Left ventricle myocardium inferior (tissue), 1 donor: Measurements from ENCODE around the gene PYGO2. TPM values are rescaled to one million over a fixed set of nuclear protein-coding genes. Genes with fewer than 3 reads are reported as not detected.
A peak's percentile ranks its signal among the peaks of the same experiment; 100 is the strongest.
"Not testable (repeated sequence)": the region's sequence is repeated elsewhere in the genome, so short reads cannot be mapped to it uniquely, and the experiment has no call there.

Experiments
- DNase-seq: peaks from one replicate; pipeline ENCODE4 v3.0.0-alpha.2; 2020
- H3K27ac ChIP-seq: fragments of 200-600 bp; replicated peaks from 2 replicates; pipeline ENCODE4 v1.8.0; 2021
- H3K27me3 ChIP-seq: fragments of 200-600 bp; 2 replicates; pipeline ENCODE4 v1.8.0; 2021; ENCODE audit warnings: low read depth
- H3K36me3 ChIP-seq: fragments of 200-600 bp; 2 replicates; pipeline ENCODE4 v1.8.0; 2021
- H3K4me1 ChIP-seq: fragments of 200-600 bp; 2 replicates; pipeline ENCODE4 v1.8.0; 2021
- H3K4me3 ChIP-seq: fragments of 200-600 bp; 2 replicates; pipeline ENCODE4 v1.8.0; 2021; ENCODE audit warnings: mild to moderate bottlenecking, moderate library complexity
- H3K9me3 ChIP-seq: fragments of 200-600 bp; replicated peaks from 2 replicates; pipeline ENCODE4 v1.8.0; 2021
- CTCF ChIP-seq: fragments of 200-600 bp; IDR thresholded peaks from 2 replicates; pipeline ENCODE4 v1.8.0; 2021; ENCODE audit warnings: antibody characterized with exemption, mild to moderate bottlenecking, borderline replicate concordance
- intact Hi-C: fragments of 100-400 bp; cut with micrococcal nuclease; formaldehyde crosslinking; loops from one replicate; pipeline ENCODE4 v1.11.0; 2022
- total RNA-seq: library from RNA; stranded (reverse); fragmentation: NEBNext Ultra II Directional; extraction: Animal tissue kit (Norgen Biotek cat#: 25700); gene quantifications from one replicate; pipeline ENCODE4 v1.2.1, GENCODE V29; 2021
- donor health status: DM: no; HTN: yes; CAD: no; lungs with severe emphysema.

PYGO2 gene
- total RNA-seq, 1 donor from 2014 or later: 12.9 TPM

- peaks cover 15% of the 10 kb centered on the region for H3K36me3 ChIP-seq
- peak overlapping the region; percentile 83 for H3K27ac ChIP-seq
- peaks cover 24% of the 10 kb centered on the region for H3K4me1 ChIP-seq
- intact Hi-C loops: no loop called here
- peak overlapping the region; percentile 86 for H3K4me3 ChIP-seq
- no peaks in the 10 kb centered on the region for H3K27me3 ChIP-seq
- H3K9me3 ChIP-seq: no peaks in the 10 kb centered on the region
- DNase-seq: no peak
- no peak for TF ChIP-seq CTCF
Observed at GRCh38 chr1:154982341-154982740, 20.8 kb upstream of the PYGO2 start.

DNA sequence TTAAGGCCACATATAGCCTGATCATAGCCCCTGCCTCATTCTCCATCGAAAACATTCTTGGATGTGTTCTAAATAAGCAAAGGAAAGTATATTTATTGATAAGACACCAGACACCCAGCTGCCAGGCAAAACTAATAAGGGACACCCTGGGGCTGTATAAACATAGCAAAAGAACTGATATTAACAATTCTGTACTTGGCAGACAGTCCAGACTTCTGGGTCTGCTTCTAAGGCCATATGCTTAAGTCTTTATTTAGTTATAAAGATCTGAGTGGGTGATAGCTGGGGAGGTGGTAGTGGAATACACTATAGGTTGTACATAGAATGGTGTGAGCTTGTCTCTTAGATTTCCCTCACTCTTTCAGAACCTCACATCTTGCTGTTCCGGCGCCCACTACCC, 16.8 kb upstream of the PYGO2 start:
- Histone ChIP-seq H3K27ac (no peak overlapping the region), H3K36me3 (peaks cover 10% of the 10 kb centered on the region), H3K27me3 (no peaks in the 10 kb centered on the region), H3K9me3 (no peaks in the 10 kb centered on the region), H3K4me1 (peaks cover 33% of the 10 kb centered on the region), H3K4me3 (no peak overlapping the region)
- DNase-seq: no peak
- intact Hi-C loops: no loop called here
- no peak for TF ChIP-seq CTCF

- intact Hi-C loops, H3K27me3 ChIP-seq, H3K9me3 ChIP-seq, DNase-seq, H3K27ac ChIP-seq, H3K4me3 ChIP-seq: not testable (repeated sequence)
- peaks cover 10% of the 10 kb centered on the region for H3K36me3 ChIP-seq
- H3K4me1 ChIP-seq: peaks cover 35% of the 10 kb centered on the region
Observed at GRCh38 chr1:154977762-154978161, 16.2 kb upstream of the PYGO2 start.

DNA sequence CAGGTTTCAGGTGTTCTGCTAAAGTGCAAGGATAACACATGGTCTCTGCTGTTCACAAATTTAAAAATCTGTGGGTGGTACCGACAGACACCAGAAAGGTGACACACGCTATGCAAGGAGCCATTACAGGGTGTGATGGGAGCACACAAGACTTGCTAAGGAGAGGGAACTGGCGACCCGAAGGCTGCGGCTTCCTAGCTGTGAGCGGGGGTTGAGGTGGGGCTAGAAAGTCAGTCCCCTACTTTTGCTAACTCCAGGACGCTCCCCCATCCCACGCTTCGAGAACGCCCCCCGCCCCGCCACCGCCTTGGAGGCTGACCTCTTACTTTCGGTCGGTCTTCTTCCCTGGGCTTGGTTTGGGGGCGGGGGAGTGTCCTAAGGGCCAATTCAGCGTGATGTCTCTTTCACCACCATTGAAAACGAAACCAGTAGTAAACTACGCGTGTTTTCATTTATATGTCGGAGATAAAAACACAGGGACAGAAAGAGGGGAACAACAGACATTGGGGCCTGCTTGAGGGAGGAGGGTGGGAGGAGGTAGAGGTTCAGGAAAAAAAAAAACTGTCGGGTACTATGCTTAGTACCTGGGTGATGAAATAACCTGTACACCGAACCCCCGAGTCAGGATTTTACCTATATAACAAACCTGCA, 14.0 kb upstream of the PYGO2 start:
- no peak for TF ChIP-seq CTCF
- Histone ChIP-seq H3K9me3 (no peaks in the 10 kb centered on the region), H3K27ac (peak overlapping the region; percentile 97), H3K27me3 (no peaks in the 10 kb centered on the region), H3K4me1 (peaks cover 52% of the 10 kb centered on the region), H3K4me3 (peak overlapping the region; percentile 82), H3K36me3 (peaks cover 10% of the 10 kb centered on the region)
- intact Hi-C loops: no loop called here
- peak; percentile 51 for DNase-seq

- intact Hi-C loops: no loop called here
- TF ChIP-seq CTCF: no peak
- Histone ChIP-seq H3K4me1 (peaks cover 58% of the 10 kb centered on the region), H3K9me3 (no peaks in the 10 kb centered on the region), H3K36me3 (peaks cover 10% of the 10 kb centered on the region), H3K27ac (peak overlapping the region; percentile 97), H3K27me3 (no peaks in the 10 kb centered on the region), H3K4me3 (peak overlapping the region; percentile 82)
- peak; percentile 94 for DNase-seq
Observed at GRCh38 chr1:154974808-154975408, 13.3 kb upstream of the PYGO2 start.

DNA sequence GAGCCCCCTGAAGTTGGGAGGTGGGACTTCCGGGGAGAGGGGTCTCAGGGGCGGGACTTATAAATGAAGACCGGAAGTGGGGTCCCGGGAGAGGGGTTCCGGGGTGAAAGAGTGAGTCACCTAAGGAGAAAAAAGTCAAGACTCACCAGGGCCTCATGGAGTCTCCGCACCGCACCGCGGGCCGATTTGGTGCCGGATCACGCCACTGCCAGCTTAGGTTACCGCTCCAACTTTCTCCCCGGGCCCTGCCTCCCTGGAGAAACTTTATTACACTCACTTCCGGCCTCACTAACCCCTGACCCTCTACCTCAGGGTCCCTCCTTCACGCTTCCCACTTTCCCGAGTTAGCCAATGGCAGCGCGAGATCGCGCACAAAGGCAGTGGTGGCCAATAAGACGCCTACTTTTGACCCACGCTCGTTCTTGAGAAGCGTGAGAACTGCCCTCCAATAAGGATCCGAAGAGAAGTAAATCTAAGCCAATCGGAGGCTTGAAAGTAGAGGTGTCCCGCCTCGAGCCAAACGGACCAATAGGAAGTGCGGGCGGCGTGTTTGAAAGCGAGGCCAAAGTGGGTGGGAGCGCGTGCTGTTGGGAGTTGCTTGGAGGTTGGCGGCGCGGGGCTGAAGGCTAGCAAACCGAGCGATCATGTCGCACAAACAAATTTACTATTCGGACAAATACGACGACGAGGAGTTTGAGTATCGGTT, 12.7 kb upstream of the PYGO2 start, which contains the start of gene CKS1B:
CKS1B (plus strand) TSS at position 580 of the 706 bp plus-strand sequence; CDS start at position 645, 65 bp downstream.
- no peaks in the 10 kb centered on the region for H3K9me3 ChIP-seq
- no peaks in the 10 kb centered on the region for H3K27me3 ChIP-seq
- peak within 1 kb of the TSS; percentile 82 for H3K4me3 ChIP-seq
- peak within 1 kb of the TSS; percentile 97 for H3K27ac ChIP-seq
- H3K4me1 ChIP-seq: peaks cover 64% of the 10 kb centered on the region
- TF ChIP-seq CTCF: no peak
- intact Hi-C loops: no loop called here
- DNase-seq: peak; percentile 94
- H3K36me3 ChIP-seq: peaks cover 7% of the 10 kb centered on the region
